Ovary (tissue), 9 donors: ENCODE results near the gene KIF18A. TPM values are rescaled to one million over a fixed set of nuclear protein-coding genes. Genes with fewer than 3 reads are reported as not detected.

Source experiments
- DNase-seq, 5 donors: peaks; one replicate each; pipeline ENCODE4 v3.0.0-alpha.2; 2019 to 2020
- H3K27ac ChIP-seq, 2 donors: fragments of 200-600 bp; one replicate each; pipeline versions ENCODE4 v1.5.1 to v1.8.0; 2019 to 2022
- H3K27me3 ChIP-seq: fragments of 200-600 bp; one replicate; pipeline ENCODE4 v1.8.0; 2022
- H3K36me3 ChIP-seq: fragments of 200-600 bp; sonication (generic); one replicate; pipeline ENCODE4 v1.5.1; 2019
- H3K4me1 ChIP-seq: one replicate; pipeline ENCODE4 v1.8.1; 2013; ENCODE audit warnings: mild to moderate bottlenecking, moderate library complexity; ENCODE audit not compliant: insufficient read depth
- H3K4me3 ChIP-seq: fragments of 200-600 bp; sonication (generic); one replicate; pipeline ENCODE4 v1.5.1; 2017
- H3K9me3 ChIP-seq, 2 donors: fragments of 200-600 bp in 1 of 2; sonication (generic) in 1 of 2; one replicate each; pipeline versions ENCODE4 v1.5.1 to v1.8.1; 2013 to 2019; ENCODE audit warnings: mild to moderate bottlenecking in 1 of 2, moderate library complexity in 1 of 2
- CTCF ChIP-seq, 3 donors: fragments of 450-650 bp in 2 of 3; fragments of 200-600 bp in 1 of 3; IDR thresholded peaks; one replicate each; pipeline versions ENCODE4 v1.5.1 to v1.8.0; 2016 to 2022; ENCODE audit warnings: antibody characterized with exemption in 3 of 3, mild to moderate bottlenecking in 1 of 3
- EP300 ChIP-seq: sonication (generic); formaldehyde crosslinking; IDR thresholded peaks from one replicate; pipeline ENCODE4 v1.6.1; 2017; ENCODE audit warnings: antibody characterized with exemption
- POLR2A ChIP-seq: fragments of 450-650 bp; IDR thresholded peaks from one replicate; pipeline ENCODE4 v1.6.1; 2017; ENCODE audit warnings: antibody characterized with exemption, mild to moderate bottlenecking, moderate library complexity
- WGBS, 3 donors: extraction: QIAGEN DNeasy Blood & Tissue Kit in 1 of 3; methylation state at CpG; one replicate each; pipeline versions ENCODE4 v1.1.5 to v1.1.7; 2013 to 2017; 5-methylcytosine and 5-hydroxymethylcytosine counted together
- intact Hi-C, 4 donors: fragments of 100-400 bp; cut with DNase I; formaldehyde crosslinking; loops; one replicate each; pipeline versions ENCODE4 v1.11.0 to v1.15.1; 2022 to 2023
- polyA plus RNA-seq, 2 donors: library from polyadenylated mRNA; stranded (reverse); fragments of 200-250 nt in 1 of 2; fragments of 350-450 nt in 1 of 2; fragmentation: Illumina TruSeq in 1 of 2; extraction: RNeasy Lipid Tissue Mini Kit (QIAGEN cat#74804) in 1 of 2; gene quantifications; one replicate each; pipeline ENCODE4 v1.2.3, GENCODE V29; 2013 to 2014
- total RNA-seq, 7 donors: library from RNA; depleted of rRNA in 2 of 7; stranded (reverse); fragments of >200 nt in 2 of 7; fragmentation: NEBNext Ultra II Directional in 3 of 7; extraction: Animal tissue kit (Norgen Biotek cat#: 25700) in 3 of 7; gene quantifications; one replicate each; pipeline versions ENCODE4 v1.1.0 to v1.2.4, GENCODE V29; 2016 to 2023
- donor health status: DM: no; HTN: no; CAD: no; lungs with moderate emphysema.
- donor health status: DM: no; HTN: no; CAD: no.
- donor health status: Bipolar disorder and iron deficiency.
- donor health status: DM: yes; HTN: yes; CAD: no.
- donor health status: DM: no; HTN: no; CAD: no.
- donor health status: DM: yes; HTN: yes; CAD: no.

The KIF18A gene
- total and polyA plus RNA-seq, 9 donors, result 0.28 to 0.72 (median 0.36) TPM; not detected in 1

- intact Hi-C loops, result no loop called here
- no peaks in the 10 kb centered on the region for H3K27me3 ChIP-seq
- H3K4me3 ChIP-seq, result no peak overlapping the region
- WGBS, 3 donors, result 69 to 75% (median 73%) methylated on average over 5 of the region's 5 CpGs
- H3K4me1 ChIP-seq, result no peaks in the 10 kb centered on the region
- DNase-seq, result no peak
- H3K36me3 ChIP-seq, result no peaks in the 10 kb centered on the region
- no peak for TF ChIP-seq CTCF (IDR thresholded peaks at IDR 0.05)
- TF ChIP-seq POLR2A, result no peak
- no peak for TF ChIP-seq EP300
- no peak overlapping the region for H3K27ac ChIP-seq
- no peaks in the 10 kb centered on the region for H3K9me3 ChIP-seq
These were observed 58.4 kb downstream of the KIF18A start for GRCh38 chr11:28049338-28050216.

GRCh38 chr11:28048812-28049211 lies 59.1 kb downstream of the KIF18A start:
- Histone ChIP-seq H3K4me1 (no peaks in the 10 kb centered on the region), H3K27ac (no peak overlapping the region), H3K36me3 (no peaks in the 10 kb centered on the region), H3K9me3 (no peaks in the 10 kb centered on the region), H3K27me3 (no peaks in the 10 kb centered on the region), H3K4me3 (no peak overlapping the region)
- DNase-seq, result no peak
- TF ChIP-seq POLR2A (no peak), CTCF (IDR thresholded peaks at IDR 0.05) (no peak), EP300 (no peak)
- intact Hi-C loops, result no loop called here

GRCh38 chr11:28043930-28044709 lies 63.8 kb downstream of the KIF18A start:
- no peaks in the 10 kb centered on the region for H3K36me3 ChIP-seq
- TF ChIP-seq CTCF (IDR thresholded peaks at IDR 0.05), result no peak
- no peak for TF ChIP-seq EP300
- no peak for TF ChIP-seq POLR2A
- no peaks in the 10 kb centered on the region for H3K4me1 ChIP-seq
- H3K27ac ChIP-seq, result no peak overlapping the region
- no peaks in the 10 kb centered on the region for H3K27me3 ChIP-seq
- DNase-seq, result no peak
- no peak overlapping the region for H3K4me3 ChIP-seq
- 33 to 51% (median 34%) methylated on average over 3 of the region's 3 CpGs for WGBS, 3 donors
- intact Hi-C loops, result no loop called here
- no peaks in the 10 kb centered on the region for H3K9me3 ChIP-seq

GRCh38 chr11:28040384-28040783 lies 67.6 kb downstream of the KIF18A start:
- TF ChIP-seq EP300 (no peak), CTCF (IDR thresholded peaks at IDR 0.05) (no peak), POLR2A (no peak)
- no peak overlapping the region for H3K27ac ChIP-seq
- WGBS, 3 donors, result 85 to 91% (median 88%) methylated on average over 2 of the region's 2 CpGs
- no peak overlapping the region for H3K4me3 ChIP-seq
- no peak for DNase-seq
- intact Hi-C loops, result no loop called here
- no peaks in the 10 kb centered on the region for H3K27me3 ChIP-seq
- H3K36me3 ChIP-seq, result no peaks in the 10 kb centered on the region
- no peaks in the 10 kb centered on the region for H3K9me3 ChIP-seq
- H3K4me1 ChIP-seq, result no peaks in the 10 kb centered on the region
